Measurements from ENCODE around the gene THSD7A.

Gene THSD7A

GRCh38 chr7:11858026-11858425 is 26.0 kb upstream of the THSD7A start:
- Histone ChIP-seq H3K36me3 (no peaks in the 10 kb centered on the region), H3K4me3 (ENCODE audit: low read depth in 1 of 2, low read length in 1 of 2) (no peak overlapping the region), H3K4me1 (ENCODE audit: control insufficient read depth in 1 of 2, insufficient read depth in 1 of 2, low read depth in 1 of 2, low read length in 1 of 2) (no peaks in the 10 kb centered on the region), H3K27ac (no peak overlapping the region), H3K9me3 (no peaks in the 10 kb centered on the region), H3K27me3 (no peaks in the 10 kb centered on the region)
- TF ChIP-seq CTCF (IDR thresholded peaks at IDR 0.05), result no peak

DNA sequence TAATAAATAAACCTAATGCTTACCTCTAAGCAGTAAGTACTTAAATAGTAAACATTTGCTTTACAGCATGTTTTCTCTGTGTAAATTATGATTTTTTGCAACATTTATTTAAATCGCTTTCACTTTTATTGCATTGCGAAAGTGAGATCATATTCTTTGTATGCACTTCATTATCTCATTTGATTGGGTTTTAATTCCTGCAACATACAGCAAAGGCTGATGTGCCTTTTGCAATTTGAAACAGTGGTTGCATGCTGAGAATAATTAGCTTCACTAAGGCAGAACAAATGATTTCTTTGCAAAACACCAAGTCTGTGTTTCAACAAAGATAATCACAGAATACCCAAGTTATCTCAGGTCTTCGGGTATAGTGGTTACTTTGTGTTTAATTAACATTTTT is 16.3 kb upstream of the THSD7A start:
- no peak for TF ChIP-seq CTCF (IDR thresholded peaks at IDR 0.05)
- Histone ChIP-seq H3K36me3 (no peaks in the 10 kb centered on the region), H3K27ac (no peak overlapping the region), H3K9me3 (no peaks in the 10 kb centered on the region), H3K4me3 (ENCODE audit: low read depth in 1 of 2, low read length in 1 of 2) (no peak overlapping the region), H3K27me3 (no peaks in the 10 kb centered on the region), H3K4me1 (ENCODE audit: control insufficient read depth in 1 of 2, insufficient read depth in 1 of 2, low read depth in 1 of 2, low read length in 1 of 2) (no peaks in the 10 kb centered on the region)

GRCh38 chr7:11847336-11847735 is 15.3 kb upstream of the THSD7A start:
- Histone ChIP-seq H3K4me1 (ENCODE audit: control insufficient read depth in 1 of 2, insufficient read depth in 1 of 2, low read depth in 1 of 2, low read length in 1 of 2) (no peaks in the 10 kb centered on the region), H3K27me3 (no peaks in the 10 kb centered on the region), H3K27ac (no peak overlapping the region), H3K4me3 (ENCODE audit: low read depth in 1 of 2, low read length in 1 of 2) (no peak overlapping the region), H3K9me3 (no peaks in the 10 kb centered on the region), H3K36me3 (no peaks in the 10 kb centered on the region)
- no peak for TF ChIP-seq CTCF (IDR thresholded peaks at IDR 0.05)

GRCh38 chr7:11846361-11846955 is 14.5 kb upstream of the THSD7A start:
- H3K27me3 ChIP-seq, result no peaks in the 10 kb centered on the region
- no peaks in the 10 kb centered on the region for H3K4me1 ChIP-seq (ENCODE audit: control insufficient read depth in 1 of 2, insufficient read depth in 1 of 2, low read depth in 1 of 2, low read length in 1 of 2)
- no peak for TF ChIP-seq CTCF (IDR thresholded peaks at IDR 0.05)
- no peak overlapping the region for H3K27ac ChIP-seq
- H3K36me3 ChIP-seq, result no peaks in the 10 kb centered on the region
- H3K9me3 ChIP-seq, result no peaks in the 10 kb centered on the region
- H3K4me3 ChIP-seq (ENCODE audit: low read depth in 1 of 2, low read length in 1 of 2), result no peak overlapping the region

GRCh38 chr7:11843113-11843765 is 11.2 kb upstream of the THSD7A start:
- Histone ChIP-seq H3K4me1 (ENCODE audit: control insufficient read depth in 1 of 2, insufficient read depth in 1 of 2, low read depth in 1 of 2, low read length in 1 of 2) (no peaks in the 10 kb centered on the region), H3K36me3 (no peaks in the 10 kb centered on the region), H3K9me3 (no peaks in the 10 kb centered on the region), H3K27ac (no peak overlapping the region), H3K27me3 (no peaks in the 10 kb centered on the region), H3K4me3 (ENCODE audit: low read depth in 1 of 2, low read length in 1 of 2) (no peak overlapping the region)
- no peak for TF ChIP-seq CTCF (IDR thresholded peaks at IDR 0.05)

Data from neutrophil (primary cell).